Measurements from ENCODE around the gene GPX7.

GPX7 gene

DNA sequence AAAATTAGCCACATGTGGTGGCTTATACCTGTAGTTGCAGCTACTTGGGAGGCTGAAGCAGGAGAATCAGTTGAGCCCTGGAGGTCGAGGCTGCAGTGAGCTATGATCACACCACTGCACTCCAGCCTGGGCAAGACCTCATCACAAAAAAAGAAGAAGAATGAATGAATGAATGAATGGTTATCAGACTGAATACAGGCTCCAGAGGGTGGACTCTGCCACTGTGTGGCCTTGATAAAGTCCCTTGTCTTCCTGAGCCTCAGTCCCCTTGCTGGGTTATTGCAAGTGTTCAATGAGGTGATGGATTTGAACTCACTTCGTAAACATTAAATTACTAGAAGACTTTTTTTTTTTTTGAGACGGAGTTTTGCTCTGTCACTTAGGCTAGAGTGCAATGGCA lies 55.5 kb downstream of the GPX7 start:
- Histone ChIP-seq H3K4me1 (peaks cover 0 to 2% (median 0%) of the 10 kb centered on the region in 4 donors), H3K27me3 (peaks cover 0 to 2% of the 10 kb centered on the region in 2 donors), H3K4me3 (no peak overlapping the region), H3K27ac (no peak overlapping the region), H3K36me3 (no peaks in the 10 kb centered on the region), H3K9me3 (no peaks in the 10 kb centered on the region)
- TF ChIP-seq, protein P1, sequence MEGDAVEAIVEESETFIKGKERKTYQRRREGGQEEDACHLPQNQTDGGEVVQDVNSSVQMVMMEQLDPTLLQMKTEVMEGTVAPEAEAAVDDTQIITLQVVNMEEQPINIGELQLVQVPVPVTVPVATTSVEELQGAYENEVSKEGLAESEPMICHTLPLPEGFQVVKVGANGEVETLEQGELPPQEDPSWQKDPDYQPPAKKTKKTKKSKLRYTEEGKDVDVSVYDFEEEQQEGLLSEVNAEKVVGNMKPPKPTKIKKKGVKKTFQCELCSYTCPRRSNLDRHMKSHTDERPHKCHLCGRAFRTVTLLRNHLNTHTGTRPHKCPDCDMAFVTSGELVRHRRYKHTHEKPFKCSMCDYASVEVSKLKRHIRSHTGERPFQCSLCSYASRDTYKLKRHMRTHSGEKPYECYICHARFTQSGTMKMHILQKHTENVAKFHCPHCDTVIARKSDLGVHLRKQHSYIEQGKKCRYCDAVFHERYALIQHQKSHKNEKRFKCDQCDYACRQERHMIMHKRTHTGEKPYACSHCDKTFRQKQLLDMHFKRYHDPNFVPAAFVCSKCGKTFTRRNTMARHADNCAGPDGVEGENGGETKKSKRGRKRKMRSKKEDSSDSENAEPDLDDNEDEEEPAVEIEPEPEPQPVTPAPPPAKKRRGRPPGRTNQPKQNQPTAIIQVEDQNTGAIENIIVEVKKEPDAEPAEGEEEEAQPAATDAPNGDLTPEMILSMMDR (IDR thresholded peaks at IDR 0.05) = no peak
- DNase-seq = no peak
- intact Hi-C loops (cut with DNase I; ENCODE audit: low total_unique reads) = no loop called here
